Measurements from ENCODE around the gene YEATS4. TPM values are rescaled to one million over a fixed set of nuclear protein-coding genes. Genes with fewer than 3 reads are reported as not detected.

Gene YEATS4
- total and polyA plus RNA-seq, 11 donors = 4.0 to 45.0 (median 9.9) TPM

DNA sequence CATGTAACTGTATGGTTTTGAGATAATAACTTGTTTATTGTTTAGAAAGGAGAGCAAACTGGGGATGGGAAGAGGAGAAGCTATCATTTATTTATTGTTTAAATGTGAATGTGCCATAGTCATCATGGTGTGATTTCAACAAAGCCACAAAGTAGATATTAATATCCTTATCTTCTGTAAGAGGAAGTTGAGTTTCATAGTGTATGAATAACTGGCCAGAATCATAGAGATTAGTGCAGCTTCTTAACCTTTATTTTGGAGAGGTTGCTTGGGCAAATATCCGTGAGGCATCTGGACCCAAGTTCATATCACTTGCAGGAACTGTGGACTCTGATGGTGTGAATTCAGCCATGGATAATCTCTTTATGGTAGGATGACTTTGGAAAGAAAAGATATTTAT lies 38.2 kb upstream of the YEATS4 start:
- no peak for DNase-seq
- no peak overlapping the region for H3K27ac ChIP-seq
- 65 to 79% (median 76%) methylated on average over 1 of the region's 1 CpG for WGBS, 4 donors
- TF ChIP-seq, protein P1, sequence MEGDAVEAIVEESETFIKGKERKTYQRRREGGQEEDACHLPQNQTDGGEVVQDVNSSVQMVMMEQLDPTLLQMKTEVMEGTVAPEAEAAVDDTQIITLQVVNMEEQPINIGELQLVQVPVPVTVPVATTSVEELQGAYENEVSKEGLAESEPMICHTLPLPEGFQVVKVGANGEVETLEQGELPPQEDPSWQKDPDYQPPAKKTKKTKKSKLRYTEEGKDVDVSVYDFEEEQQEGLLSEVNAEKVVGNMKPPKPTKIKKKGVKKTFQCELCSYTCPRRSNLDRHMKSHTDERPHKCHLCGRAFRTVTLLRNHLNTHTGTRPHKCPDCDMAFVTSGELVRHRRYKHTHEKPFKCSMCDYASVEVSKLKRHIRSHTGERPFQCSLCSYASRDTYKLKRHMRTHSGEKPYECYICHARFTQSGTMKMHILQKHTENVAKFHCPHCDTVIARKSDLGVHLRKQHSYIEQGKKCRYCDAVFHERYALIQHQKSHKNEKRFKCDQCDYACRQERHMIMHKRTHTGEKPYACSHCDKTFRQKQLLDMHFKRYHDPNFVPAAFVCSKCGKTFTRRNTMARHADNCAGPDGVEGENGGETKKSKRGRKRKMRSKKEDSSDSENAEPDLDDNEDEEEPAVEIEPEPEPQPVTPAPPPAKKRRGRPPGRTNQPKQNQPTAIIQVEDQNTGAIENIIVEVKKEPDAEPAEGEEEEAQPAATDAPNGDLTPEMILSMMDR (IDR thresholded peaks at IDR 0.05) = no peak
- H3K9me3 ChIP-seq = peaks cover 0 to 15% (median 0%) of the 10 kb centered on the region in 12 donors
- no peaks in the 10 kb centered on the region for H3K36me3 ChIP-seq
- H3K4me3 ChIP-seq = no peak overlapping the region
- intact Hi-C loops (cut with DNase I) = no loop called here
- H3K27me3 ChIP-seq = peaks cover 0 to 3% (median 0%) of the 10 kb centered on the region in 9 donors
- no peaks in the 10 kb centered on the region for H3K4me1 ChIP-seq
- ATAC-seq = no peak

DNA sequence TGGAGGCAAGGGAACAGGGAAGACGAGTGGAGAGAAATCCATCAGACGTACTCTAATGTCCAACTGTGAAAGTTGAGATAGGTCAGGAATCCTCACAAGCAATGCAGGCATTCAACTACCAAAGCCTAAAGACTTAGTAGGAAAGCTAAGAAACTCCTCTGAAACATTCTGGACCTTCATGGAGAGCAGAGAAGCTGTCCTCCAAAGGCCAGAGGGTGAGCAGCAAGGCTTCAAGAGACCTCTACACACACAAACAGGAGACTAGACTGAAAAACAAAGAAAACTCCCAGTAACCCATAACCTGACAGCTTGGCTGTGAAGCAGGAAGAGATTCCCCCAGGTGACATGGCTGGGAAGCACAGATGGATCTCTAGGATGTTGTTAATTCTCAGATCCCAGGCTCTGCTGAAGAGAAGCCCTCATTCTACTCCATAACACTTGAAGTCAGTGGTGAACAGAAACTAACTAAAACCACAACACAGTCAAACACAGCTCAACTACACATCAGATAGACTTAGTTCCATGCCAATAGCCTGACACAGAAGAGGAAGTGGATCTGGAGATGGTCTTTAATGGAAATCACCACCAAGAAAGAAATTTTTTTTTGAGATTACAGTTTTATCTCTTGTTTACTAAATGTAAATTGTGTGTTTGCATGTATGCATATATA lies 34.6 kb upstream of the YEATS4 start:
- no peak overlapping the region for H3K4me3 ChIP-seq
- TF ChIP-seq POLR2A (IDR thresholded peaks at IDR 0.05) = no peak
- TF ChIP-seq, protein P1 (IDR thresholded peaks at IDR 0.05) = no peak
- 51 to 66% (median 61%) methylated on average over 2 of the region's 2 CpGs for WGBS, 4 donors

DNA sequence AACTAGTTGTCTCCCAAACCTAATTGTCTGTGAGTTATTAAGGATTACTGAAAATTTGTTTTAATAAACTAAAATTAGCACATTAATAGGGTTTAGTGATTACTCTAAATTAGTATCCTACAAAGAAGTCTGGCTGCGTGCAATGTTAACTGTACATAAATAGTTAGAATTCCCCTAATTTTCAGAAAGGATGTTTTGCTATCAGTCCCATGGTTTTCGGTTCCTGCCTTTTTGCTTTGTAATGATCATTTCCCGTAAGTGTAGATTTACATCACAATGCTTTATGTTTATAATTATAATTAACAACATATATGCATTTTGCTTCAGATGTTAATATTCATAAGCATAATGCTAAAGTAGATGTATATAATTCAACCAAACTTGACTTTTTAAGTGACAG lies 31.1 kb upstream of the YEATS4 start:
- Histone ChIP-seq H3K27me3 (peaks cover 0 to 18% (median 0%) of the 10 kb centered on the region in 9 donors), H3K36me3 (no peaks in the 10 kb centered on the region), H3K9me3 (no peaks in the 10 kb centered on the region), H3K27ac (peak overlapping the region in 1 of 12 donors; percentile 5), H3K4me1 (peaks cover 0 to 33% (median 0%) of the 10 kb centered on the region in 12 donors), H3K4me3 (no peak overlapping the region)
- no peak for TF ChIP-seq POLR2A (IDR thresholded peaks at IDR 0.05)
- TF ChIP-seq, protein P1 (IDR thresholded peaks at IDR 0.05) = no peak
- WGBS, 4 donors = 61 to 71% (median 69%) methylated on average over 3 of the region's 3 CpGs
- ATAC-seq (no peak), DNase-seq (no peak)
- intact Hi-C loops (cut with DNase I) = no loop called here

More for the DNA sequence above, 34.6 kb upstream of the YEATS4 start:
- ATAC-seq = no peak
- intact Hi-C loops (cut with DNase I) = no loop called here
- H3K27ac ChIP-seq = no peak overlapping the region
- H3K36me3 ChIP-seq = no peaks in the 10 kb centered on the region
- no peaks in the 10 kb centered on the region for H3K9me3 ChIP-seq
- no peak for DNase-seq
- peaks cover 0 to 18% (median 0%) of the 10 kb centered on the region in 9 donors for H3K27me3 ChIP-seq
- peaks cover 0 to 13% (median 0%) of the 10 kb centered on the region in 12 donors for H3K4me1 ChIP-seq

DNA sequence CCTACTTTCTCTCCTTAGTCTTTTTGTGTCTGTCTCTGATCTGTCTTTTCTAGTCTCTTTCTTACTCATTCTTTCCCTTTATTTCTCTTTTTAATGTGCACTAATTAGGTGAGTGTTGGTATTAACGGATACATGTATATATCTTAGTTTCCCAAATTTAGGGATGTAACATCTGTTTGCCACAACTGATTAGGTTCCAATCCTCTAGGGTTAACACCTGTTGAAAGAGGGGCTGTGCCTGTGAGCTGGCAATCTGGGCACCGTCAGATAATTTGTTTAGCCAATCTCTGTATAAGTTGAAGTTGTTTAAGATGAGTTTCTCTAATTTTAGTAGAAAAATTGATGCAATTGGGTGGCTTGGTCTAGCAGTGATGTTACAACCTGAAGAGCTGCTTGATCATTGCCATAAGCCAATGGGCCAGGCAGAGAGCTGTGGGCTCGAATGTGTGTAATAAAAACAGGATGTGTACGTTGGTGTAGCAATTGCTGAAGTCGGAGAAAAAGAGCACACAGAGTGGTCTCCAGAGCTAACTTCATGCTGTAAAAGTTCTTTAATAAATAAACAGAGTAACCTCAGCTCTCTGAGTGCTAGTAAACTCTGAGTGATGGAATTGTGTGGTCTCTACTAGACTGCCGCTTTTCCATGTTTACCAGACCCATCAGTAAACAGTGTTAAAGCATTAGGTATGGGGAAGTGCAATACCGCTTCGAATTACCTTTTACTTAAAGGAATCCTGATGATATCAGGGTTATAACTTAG lies 29.7 kb upstream of the YEATS4 start:
- H3K27me3 ChIP-seq = peaks cover 0 to 18% (median 0%) of the 10 kb centered on the region in 9 donors
- WGBS, 4 donors = 66 to 78% (median 71%) methylated on average over 8 of the region's 8 CpGs
- H3K27ac ChIP-seq = peak overlapping the region in 1 of 12 donors; percentile 87
- intact Hi-C loops (cut with DNase I) = no loop called here
- no peaks in the 10 kb centered on the region for H3K9me3 ChIP-seq
- H3K4me1 ChIP-seq = peaks cover 0 to 33% (median 0%) of the 10 kb centered on the region in 12 donors
- no peaks in the 10 kb centered on the region for H3K36me3 ChIP-seq
- peak overlapping the region in 4 of 12 donors; percentile 47 to 61 (median 52) for H3K4me3 ChIP-seq
- TF ChIP-seq POLR2A (IDR thresholded peaks at IDR 0.05) = no peak
- TF ChIP-seq, protein P1 (IDR thresholded peaks at IDR 0.05) = no peak
- no peak for DNase-seq
- no peak for ATAC-seq

Data from heart left ventricle (tissue), 16 donors.